Measurements from ENCODE around the gene RNF41. TPM values are rescaled to one million over a fixed set of nuclear protein-coding genes. Genes with fewer than 3 reads are reported as not detected.
A peak's percentile ranks its signal among the peaks of the same experiment; 100 is the strongest.

RNF41 gene
- total and polyA plus RNA-seq, 2 donors (not counting 1 experiment from before 2014, with no cell fraction given) = 113 to 129 TPM

DNA sequence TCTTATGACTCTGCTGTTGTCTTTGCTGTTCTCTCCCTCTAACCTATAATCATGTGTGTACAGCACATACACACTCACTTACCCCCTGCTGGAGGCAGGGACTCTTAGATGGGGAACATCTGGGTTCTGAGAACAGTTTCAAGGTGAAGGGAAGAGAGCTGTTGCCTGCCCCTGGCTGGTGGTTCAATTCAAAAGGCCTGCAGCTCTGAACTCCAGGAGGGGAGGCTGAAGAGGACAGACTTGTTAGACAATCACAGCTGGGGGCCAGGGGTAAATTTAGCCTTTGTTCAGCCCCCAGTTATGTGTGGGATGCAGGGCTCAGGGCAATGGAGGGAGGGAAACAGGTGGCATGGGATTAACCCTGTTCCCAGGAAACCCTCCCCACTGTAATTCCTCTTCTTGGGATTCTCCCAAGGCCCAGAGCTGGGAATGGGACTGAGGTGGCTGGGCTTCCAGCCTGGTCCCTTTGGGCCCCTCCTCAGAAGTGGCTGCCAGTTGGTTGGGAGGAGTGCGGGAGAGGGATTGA, 67.4 kb downstream of the RNF41 start:
- H3K9me3 ChIP-seq (ENCODE audit: control extremely low read depth in 1 of 3, control insufficient read depth in 2 of 3, insufficient read depth in 1 of 3, low read length in 2 of 3) = no peaks in the 10 kb centered on the region
- H3K79me2 ChIP-seq (ENCODE audit: control insufficient read depth, insufficient read depth, low read length) = peaks cover 76% of the 10 kb centered on the region
- H3K4me1 ChIP-seq (ENCODE audit: control insufficient read depth in 2 of 2, insufficient read depth in 2 of 2, low read length in 2 of 2) = peaks cover 20 to 38% of the 10 kb centered on the region in 2 donors
- H3K27ac ChIP-seq (ENCODE audit: low read length in 2 of 2) = no peak overlapping the region
- H3K36me3 ChIP-seq (replicated peaks in 1 of 2; ENCODE audit: control extremely low read depth in 1 of 2, control insufficient read depth in 1 of 2, extremely low read depth in 1 of 2, insufficient read depth in 2 of 2, low read length in 1 of 2) = peaks cover 0 to 3% of the 10 kb centered on the region in 2 experiments
- H3K9ac ChIP-seq (ENCODE audit: low read length) = no peak overlapping the region
- no peak overlapping the region for H3K4me3 ChIP-seq (ENCODE audit: control extremely low read depth in 1 of 5, extremely low read depth in 1 of 5, insufficient read depth in 1 of 5, low read depth in 2 of 5, low read length in 4 of 5)
- Mint-ChIP-seq H3K9me3 (ENCODE audit: insufficient read depth) (no peaks in the 10 kb centered on the region), H3K27ac (no peak overlapping the region), H3K4me3 (no peak overlapping the region), H3K4me1 (peaks cover 47% of the 10 kb centered on the region), H3K27me3 (no peaks in the 10 kb centered on the region)
- ATAC-seq (ENCODE audit: low read depth) = no peak
- no peaks in the 10 kb centered on the region for H3K27me3 ChIP-seq (replicated peaks in 1 of 4; ENCODE audit: control extremely low read depth in 1 of 4, control insufficient read depth in 3 of 4, insufficient read depth in 4 of 4, low read length in 3 of 4)
- WGBS (ENCODE audit: insufficient coverage) = no CpG with 5 or more reads among the region's 1 CpG
- DNase-seq = no peak
- CTCF ChIA-PET = interaction anchor here (0.9 to 2.9 kb wide), 6 partner anchors 26 to 68 kb away, joined by 4 to 14 read pairs (median 6); partner anchors contain the start of genes ESYT1, RNF41, SMARCC2 and ZC3H10
- H4K20me1 ChIP-seq (ENCODE audit: control insufficient read depth, insufficient read depth, low read length, poor library complexity, severe bottlenecking) = peaks cover 3% of the 10 kb centered on the region
- POLR2A ChIA-PET = interaction anchor here (0.6 to 1.3 kb wide), 2 partner anchors 15 to 55 kb away, joined by 3 read pairs; no protein-coding TSS in a partner anchor
- TF ChIP-seq, protein P1, sequence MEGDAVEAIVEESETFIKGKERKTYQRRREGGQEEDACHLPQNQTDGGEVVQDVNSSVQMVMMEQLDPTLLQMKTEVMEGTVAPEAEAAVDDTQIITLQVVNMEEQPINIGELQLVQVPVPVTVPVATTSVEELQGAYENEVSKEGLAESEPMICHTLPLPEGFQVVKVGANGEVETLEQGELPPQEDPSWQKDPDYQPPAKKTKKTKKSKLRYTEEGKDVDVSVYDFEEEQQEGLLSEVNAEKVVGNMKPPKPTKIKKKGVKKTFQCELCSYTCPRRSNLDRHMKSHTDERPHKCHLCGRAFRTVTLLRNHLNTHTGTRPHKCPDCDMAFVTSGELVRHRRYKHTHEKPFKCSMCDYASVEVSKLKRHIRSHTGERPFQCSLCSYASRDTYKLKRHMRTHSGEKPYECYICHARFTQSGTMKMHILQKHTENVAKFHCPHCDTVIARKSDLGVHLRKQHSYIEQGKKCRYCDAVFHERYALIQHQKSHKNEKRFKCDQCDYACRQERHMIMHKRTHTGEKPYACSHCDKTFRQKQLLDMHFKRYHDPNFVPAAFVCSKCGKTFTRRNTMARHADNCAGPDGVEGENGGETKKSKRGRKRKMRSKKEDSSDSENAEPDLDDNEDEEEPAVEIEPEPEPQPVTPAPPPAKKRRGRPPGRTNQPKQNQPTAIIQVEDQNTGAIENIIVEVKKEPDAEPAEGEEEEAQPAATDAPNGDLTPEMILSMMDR (IDR thresholded peaks at IDR 0.05) = no peak
- no peak for TF ChIP-seq EZH2 (IDR thresholded peaks at IDR 0.05; ENCODE audit: borderline replicate concordance, insufficient read depth, low read depth, low read length, poor library complexity, severe bottlenecking)
- no peak overlapping the region for H3K4me2 ChIP-seq (replicated peaks; ENCODE audit: low read depth, low read length, poor library complexity, severe bottlenecking)
- no peak overlapping the region for H2AFZ ChIP-seq (ENCODE audit: insufficient read depth, low read depth, low read length, poor library complexity, severe bottlenecking)
- intact Hi-C loops (cut with micrococcal nuclease) = loop anchor here (10.0 kb wide), 1 partner anchor 920 kb away; the partner anchor contains the start of gene NEMP1

DNA sequence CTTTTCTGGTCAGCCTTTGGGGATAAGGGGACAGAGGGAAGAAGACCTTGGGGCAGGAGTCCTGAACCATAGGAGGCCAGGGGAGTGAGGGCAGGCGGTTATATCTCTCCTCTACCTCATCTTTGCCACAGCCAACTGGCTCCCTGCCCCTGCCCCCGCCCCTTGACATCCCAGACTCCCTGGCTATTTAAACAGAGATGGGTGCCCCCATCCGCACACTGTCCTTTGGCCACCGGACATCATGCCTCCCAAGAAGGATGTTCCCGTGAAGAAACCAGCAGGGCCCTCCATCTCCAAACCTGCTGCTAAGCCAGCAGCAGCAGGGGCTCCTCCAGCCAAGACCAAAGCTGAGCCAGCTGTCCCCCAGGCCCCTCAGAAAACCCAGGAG, 68.0 kb downstream of the RNF41 start:
- no peak overlapping the region for H3K27ac ChIP-seq (ENCODE audit: low read length in 2 of 2)
- peak overlapping the region; percentile 54 for H3K4me3 Mint-ChIP-seq
- H3K27me3 Mint-ChIP-seq = no peaks in the 10 kb centered on the region
- ATAC-seq (ENCODE audit: low read depth) = no peak
- peaks cover 41% of the 10 kb centered on the region for H3K4me1 Mint-ChIP-seq
- H3K4me2 ChIP-seq (replicated peaks; ENCODE audit: low read depth, low read length, poor library complexity, severe bottlenecking) = no peak overlapping the region
- ChIA-PET POLR2A (no interaction called here), CTCF (interaction anchor here (2.0 to 2.3 kb wide), 2 partner anchors 35 to 69 kb away, joined by 6 to 14 read pairs; partner anchors contain the start of genes RNF41 and SMARCC2)
- H3K27ac Mint-ChIP-seq = no peak overlapping the region
- intact Hi-C loops (cut with micrococcal nuclease) = loop anchor here (10.0 kb wide), 1 partner anchor 921 kb away; the partner anchor contains the start of gene NEMP1
- no peaks in the 10 kb centered on the region for H3K9me3 ChIP-seq (ENCODE audit: control extremely low read depth in 1 of 3, control insufficient read depth in 2 of 3, insufficient read depth in 1 of 3, low read length in 2 of 3)
- H3K4me1 ChIP-seq (ENCODE audit: control insufficient read depth in 2 of 2, insufficient read depth in 2 of 2, low read length in 2 of 2) = peaks cover 15 to 31% of the 10 kb centered on the region in 2 donors
- no peaks in the 10 kb centered on the region for H3K9me3 Mint-ChIP-seq (ENCODE audit: insufficient read depth)
- no peaks in the 10 kb centered on the region for H3K27me3 ChIP-seq (replicated peaks in 1 of 4; ENCODE audit: control extremely low read depth in 1 of 4, control insufficient read depth in 3 of 4, insufficient read depth in 4 of 4, low read length in 3 of 4)
- no peak for DNase-seq
- H3K4me3 ChIP-seq (ENCODE audit: control extremely low read depth in 1 of 5, extremely low read depth in 1 of 5, insufficient read depth in 1 of 5, low read depth in 2 of 5, low read length in 4 of 5) = no peak overlapping the region
- peaks cover 0 to 3% of the 10 kb centered on the region in 2 experiments for H3K36me3 ChIP-seq (replicated peaks in 1 of 2; ENCODE audit: control extremely low read depth in 1 of 2, control insufficient read depth in 1 of 2, extremely low read depth in 1 of 2, insufficient read depth in 2 of 2, low read length in 1 of 2)
- 100% methylated on average over 4 of the region's 5 CpGs for WGBS (ENCODE audit: insufficient coverage)
- no peaks in the 10 kb centered on the region for H4K20me1 ChIP-seq (ENCODE audit: control insufficient read depth, insufficient read depth, low read length, poor library complexity, severe bottlenecking)
- H3K79me2 ChIP-seq (ENCODE audit: control insufficient read depth, insufficient read depth, low read length) = peaks cover 70% of the 10 kb centered on the region
- TF ChIP-seq, protein P1 (IDR thresholded peaks at IDR 0.05) = no peak
- TF ChIP-seq EZH2 (IDR thresholded peaks at IDR 0.05; ENCODE audit: borderline replicate concordance, insufficient read depth, low read depth, low read length, poor library complexity, severe bottlenecking) = no peak
- no peak overlapping the region for H2AFZ ChIP-seq (ENCODE audit: insufficient read depth, low read depth, low read length, poor library complexity, severe bottlenecking)
- no peak overlapping the region for H3K9ac ChIP-seq (ENCODE audit: low read length)
